Right ventricle myocardium inferior (tissue), 1 donor: ENCODE measurements around the gene SLC45A3. TPM values are rescaled to one million over a fixed set of nuclear protein-coding genes. Genes with fewer than 3 reads are reported as not detected.
"Not testable (repeated sequence)": the region's sequence is repeated elsewhere in the genome, so short reads cannot be mapped to it uniquely, and the experiment has no call there.

Source experiments
- ATAC-seq: fragments of 200-7000 bp; cut with Tn5 transposase; one replicate; pipeline ENCODE4 v1.9.1; 2020; ENCODE audit warnings: mild to moderate bottlenecking, moderate library complexity
- DNase-seq: peaks from one replicate; pipeline ENCODE4 v3.0.0; 2021; ENCODE audit errors: missing footprints
- intact Hi-C: fragments of 100-400 bp; cut with DNase I; formaldehyde crosslinking; loops from one replicate; pipeline ENCODE4 v1.11.0; 2022
- total RNA-seq: library from RNA; stranded (reverse); fragmentation: NEBNext Ultra II Directional; extraction: Animal tissue kit (Norgen Biotek cat#: 25700); gene quantifications from one replicate; pipeline ENCODE4 v1.2.1, GENCODE V29; 2021
- donor health status: DM: no; HTN: yes; CAD: no; lungs with severe emphysema.

Gene SLC45A3
- total RNA-seq, 1 donor from 2014 or later = 6.5 TPM

DNA sequence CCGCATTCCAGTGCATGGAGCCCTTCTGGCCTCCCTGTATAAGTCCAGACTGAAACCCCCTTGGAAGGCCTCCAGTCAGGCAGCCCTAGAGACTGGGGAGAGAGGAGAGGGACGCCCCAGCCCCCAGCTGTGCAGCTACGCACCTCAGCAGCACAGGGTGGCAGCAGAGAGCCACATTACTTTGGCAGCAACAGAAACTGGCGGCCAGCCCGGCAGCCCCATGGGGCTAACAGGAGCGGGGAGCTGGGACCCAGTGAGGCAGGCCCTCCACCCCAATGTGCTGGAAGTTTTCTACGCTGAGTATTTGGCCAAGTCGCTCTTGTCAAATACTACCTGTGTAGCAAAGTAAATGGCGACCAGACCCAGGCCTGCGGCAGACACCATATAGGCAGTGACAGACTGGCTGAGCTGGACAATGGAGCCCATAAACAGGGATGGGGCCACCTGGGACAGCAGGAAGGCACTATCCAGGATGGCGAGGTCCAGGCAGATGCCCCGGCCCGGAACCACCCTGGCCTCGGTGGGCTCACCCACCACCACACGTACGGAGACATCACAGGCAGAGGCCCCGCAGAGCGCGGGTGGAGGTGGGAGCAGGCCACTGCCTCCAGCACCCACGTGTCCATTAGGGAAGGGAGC lies 21.2 kb downstream of the SLC45A3 start:
- peak; percentile 90 for DNase-seq
- intact Hi-C loops = loop anchor here (1.0 to 10.0 kb wide), 5 partner anchors 52 to 446 kb away; no protein-coding TSS in a partner anchor
- peak; percentile 83 for ATAC-seq

DNA sequence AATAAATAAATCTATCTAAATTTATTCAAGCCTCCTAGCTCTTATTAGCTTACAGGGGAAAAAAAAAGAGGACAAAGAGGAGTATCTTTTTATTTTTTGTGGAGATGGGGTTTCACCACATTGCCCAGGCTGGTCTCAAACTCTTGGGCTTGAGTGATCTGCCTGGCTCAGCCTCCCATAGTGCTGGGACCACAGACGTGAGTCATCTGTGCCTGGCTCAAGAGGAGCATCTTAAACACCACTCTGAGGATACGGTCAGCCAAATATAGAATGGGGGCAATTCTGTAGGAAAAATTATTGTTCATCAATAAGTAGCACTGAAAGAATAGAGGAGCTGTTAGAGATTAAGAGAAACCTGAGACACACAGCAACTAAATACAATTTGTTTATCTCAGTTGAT lies 24.1 kb downstream of the SLC45A3 start:
- DNase-seq = no peak
- intact Hi-C loops = loop anchor here (5.0 to 10.0 kb wide), 3 partner anchors 129 to 449 kb away; no protein-coding TSS in a partner anchor

DNA sequence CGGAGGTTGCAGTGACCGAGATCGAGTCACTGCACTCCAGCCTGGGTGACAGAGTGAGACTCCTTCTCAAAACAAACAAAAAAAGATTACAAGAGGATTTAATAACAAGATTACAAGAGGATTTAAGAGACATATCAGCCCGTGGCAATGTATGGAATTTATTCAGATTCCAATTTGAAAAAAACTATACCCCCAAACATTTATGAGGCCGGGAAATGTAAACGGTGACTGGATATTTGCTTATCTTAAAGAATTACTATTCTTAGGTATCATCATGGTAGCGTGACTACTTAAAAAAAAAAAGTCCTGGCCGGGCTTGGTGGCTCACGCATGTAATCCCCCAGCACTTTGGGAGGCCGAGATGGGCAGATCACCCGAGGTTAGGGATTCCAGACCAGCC lies 27.3 kb downstream of the SLC45A3 start:
- ATAC-seq = no peak
- no peak for DNase-seq
- intact Hi-C loops = loop anchor here (10.0 kb wide), 1 partner anchor 452 kb away; no protein-coding TSS in a partner anchor

More for the DNA sequence above, 24.1 kb downstream of the SLC45A3 start:
- no peak for ATAC-seq

DNA sequence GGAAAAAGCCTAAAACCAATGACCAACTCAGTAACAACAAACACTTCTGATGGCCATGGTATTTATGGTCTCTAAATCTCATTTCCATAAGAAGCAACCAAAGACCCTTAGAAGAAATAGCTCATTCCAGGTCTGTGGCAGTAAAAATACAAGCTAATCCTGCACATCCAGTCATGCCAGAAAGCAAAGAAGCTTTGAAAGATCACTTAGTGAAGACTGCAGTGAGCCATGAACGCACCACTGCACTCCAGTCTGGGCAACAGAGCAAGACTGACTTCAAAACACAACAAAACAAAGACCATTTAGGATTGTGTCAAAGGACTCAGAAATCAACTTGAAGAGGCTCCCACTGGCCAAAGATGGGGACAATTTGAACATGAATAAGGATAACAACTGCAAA lies 30.1 kb downstream of the SLC45A3 start:
- DNase-seq (no peak), ATAC-seq (no peak)
- intact Hi-C loops = loop anchor here (10.0 kb wide), 1 partner anchor 455 kb away; no protein-coding TSS in a partner anchor

- ATAC-seq = no peak
- no peak for DNase-seq
- intact Hi-C loops = no loop called here
Measured at GRCh38 chr1:205645519-205645918, 34.8 kb downstream of the SLC45A3 start.

DNA sequence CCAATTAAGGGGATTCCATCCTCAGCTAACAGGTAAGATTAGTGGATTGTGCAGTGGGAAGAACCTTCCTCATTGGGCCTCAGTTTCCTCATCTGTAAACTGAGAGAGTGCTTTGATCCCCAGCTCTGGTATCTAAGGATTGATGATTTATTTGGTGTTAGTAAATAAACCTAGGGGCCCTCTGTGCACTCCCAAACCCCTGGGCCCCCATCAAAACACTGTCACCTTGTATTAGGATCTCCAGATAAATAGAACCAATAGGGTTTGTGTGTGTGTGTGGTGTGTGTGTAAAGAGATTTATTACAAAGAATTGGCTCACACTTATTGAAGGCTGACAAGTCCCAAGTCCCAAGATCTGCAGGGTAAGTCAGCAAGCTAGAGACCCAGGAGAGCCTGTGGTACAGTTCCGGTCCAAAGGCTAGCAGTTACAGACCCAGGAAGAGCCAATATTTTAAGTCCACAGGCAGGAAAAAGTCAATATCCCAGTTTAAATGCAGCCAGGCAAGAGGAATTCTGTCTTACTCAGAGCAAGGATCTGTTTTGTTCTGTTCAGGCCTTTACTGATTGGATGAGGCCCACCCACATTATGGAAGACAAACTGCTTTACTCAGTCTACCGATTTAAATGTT lies 37.5 kb downstream of the SLC45A3 start:
- intact Hi-C loops = no loop called here
- ATAC-seq (no peak), DNase-seq (no peak)

DNA sequence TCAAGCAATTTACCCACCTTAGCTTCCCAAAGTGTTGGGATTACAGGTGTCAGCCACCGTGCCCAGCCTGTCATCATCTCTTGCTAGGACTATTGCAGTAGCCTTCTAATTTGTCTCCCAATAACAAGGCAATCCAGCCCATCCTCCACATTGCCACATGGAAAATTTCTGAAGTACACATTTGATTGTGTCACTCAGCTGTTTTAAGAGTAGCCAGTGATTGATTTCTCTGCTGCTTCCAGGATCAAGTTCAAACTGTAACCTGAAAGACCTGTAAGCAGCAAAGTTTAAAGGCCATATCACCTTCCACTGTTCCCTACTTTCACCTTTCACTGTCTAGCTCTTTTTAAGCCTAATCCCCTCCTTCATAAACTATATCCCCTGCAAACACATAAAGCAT lies 40.7 kb downstream of the SLC45A3 start:
- ATAC-seq (no peak), DNase-seq (no peak)
- intact Hi-C loops = no loop called here

GRCh38 chr1:205637854-205638468 lies 42.3 kb downstream of the SLC45A3 start:
- no peak for ATAC-seq
- DNase-seq = no peak
- intact Hi-C loops = no loop called here

DNA sequence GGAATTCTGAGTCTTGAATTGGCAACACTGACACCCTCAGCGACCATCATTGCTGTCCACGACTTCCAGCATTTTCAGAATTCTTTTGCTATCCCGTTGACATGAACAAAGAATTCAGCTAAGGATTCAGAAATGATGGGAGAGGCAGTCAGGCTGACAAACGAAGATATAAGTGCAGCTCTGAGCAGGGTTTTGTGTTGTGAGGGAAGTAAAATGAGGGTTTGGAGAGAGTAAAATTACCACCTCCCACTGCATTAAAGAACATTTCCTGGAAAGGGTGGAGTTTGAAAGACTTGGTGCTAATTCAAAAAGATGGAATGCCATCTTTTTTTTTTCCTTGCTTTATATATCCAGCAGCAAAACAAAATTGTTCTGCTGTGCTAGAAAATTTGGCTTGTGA lies 43.6 kb downstream of the SLC45A3 start:
- intact Hi-C loops = no loop called here
- ATAC-seq = no peak
- DNase-seq = no peak

- ATAC-seq, intact Hi-C loops, DNase-seq: not testable (repeated sequence)
Measured at GRCh38 chr1:205636138-205636530, 44.2 kb downstream of the SLC45A3 start.

GRCh38 chr1:205633421-205633976 lies 46.8 kb downstream of the SLC45A3 start:
- DNase-seq (no peak), ATAC-seq (no peak)
- intact Hi-C loops = loop anchor here (2.0 to 5.0 kb wide), 2 partner anchors 105 to 146 kb away; no protein-coding TSS in a partner anchor

DNA sequence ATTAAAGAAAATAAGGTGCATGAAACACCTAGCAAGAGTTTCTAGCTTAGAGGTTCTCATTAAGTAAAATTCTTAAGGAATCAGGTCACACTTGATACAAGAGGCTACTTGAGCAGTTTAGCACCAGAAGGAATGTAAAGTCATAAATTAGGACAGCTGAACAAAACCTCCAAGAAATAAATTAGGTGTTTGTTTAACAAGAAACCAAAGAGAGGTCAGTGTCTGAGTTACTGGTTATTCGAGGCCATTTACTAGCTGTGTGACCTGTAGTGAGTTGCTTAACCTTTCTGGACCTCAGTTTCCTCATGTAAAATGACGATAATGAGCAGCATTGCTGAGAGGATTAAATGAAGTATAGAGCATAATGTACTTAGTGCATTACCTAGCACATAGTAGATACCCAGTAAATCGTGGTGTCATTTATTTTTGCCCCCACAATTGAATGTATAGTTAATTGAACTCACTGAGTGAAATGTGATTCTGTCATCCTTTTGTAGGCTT lies 47.6 kb downstream of the SLC45A3 start:
- no peak for ATAC-seq
- intact Hi-C loops = loop anchor here (1.0 to 5.0 kb wide), 3 partner anchors 40 to 145 kb away; no protein-coding TSS in a partner anchor
- DNase-seq = no peak

- DNase-seq (peak; percentile 99), ATAC-seq (peak; percentile 99)
- intact Hi-C loops = loop anchor here (1.0 to 5.0 kb wide), 3 partner anchors 40 to 145 kb away; no protein-coding TSS in a partner anchor
Measured at GRCh38 chr1:205631768-205632668, 48.3 kb downstream of the SLC45A3 start, which contains the start of gene ELK4. Gene ELK4, minus strand, starts transcription at chr1:205632011. Its CDS starts 8,129 bp downstream, at chr1:205623882.

GRCh38 chr1:205631010-205631767 lies 49.1 kb downstream of the SLC45A3 start:
- ATAC-seq (peak; percentile 48), DNase-seq (peak; percentile 69)
- intact Hi-C loops = loop anchor here (5.0 kb wide), 1 partner anchor 144 kb away; no protein-coding TSS in a partner anchor

DNA sequence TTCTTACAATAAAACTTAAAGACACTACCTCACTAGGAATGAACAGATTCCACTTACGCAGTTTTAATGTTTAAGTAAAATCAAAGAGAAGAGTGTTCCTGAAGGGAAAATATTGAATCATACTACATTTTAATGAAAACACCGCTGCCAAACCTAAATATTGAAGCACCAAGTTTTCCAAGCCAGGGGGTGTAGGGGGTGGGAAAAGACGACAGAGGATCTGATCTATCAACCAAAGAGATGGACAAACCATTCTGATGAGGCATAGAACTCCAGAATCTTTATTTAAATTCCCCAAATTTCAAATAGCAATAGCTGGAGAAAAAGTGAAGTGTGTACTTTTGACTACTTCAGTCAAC lies 49.7 kb downstream of the SLC45A3 start:
- no peak for ATAC-seq
- intact Hi-C loops = loop anchor here (5.0 kb wide), 1 partner anchor 143 kb away; no protein-coding TSS in a partner anchor
- no peak for DNase-seq

DNA sequence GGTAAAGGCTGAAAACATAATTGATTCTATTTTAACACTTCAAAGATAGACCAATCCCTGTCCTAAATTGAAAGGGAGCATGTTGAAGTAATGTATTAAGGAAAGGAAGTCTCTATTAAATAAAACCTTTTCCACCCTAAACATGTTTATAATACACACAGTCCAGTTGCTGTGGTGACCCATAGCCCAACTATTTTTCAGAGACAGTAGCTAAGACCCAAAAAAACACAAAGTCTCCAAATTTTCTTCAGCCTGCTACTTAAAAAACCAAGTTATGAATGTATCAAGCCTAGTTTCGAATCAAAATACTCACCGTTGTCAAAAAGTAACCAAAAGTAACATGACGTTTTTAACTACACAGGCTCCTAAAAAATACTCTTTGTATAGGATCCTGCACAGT lies 50.1 kb downstream of the SLC45A3 start:
- ATAC-seq = no peak

GRCh38 chr1:205629751-205630150 lies 50.6 kb downstream of the SLC45A3 start:
- DNase-seq = no peak
- intact Hi-C loops = loop anchor here (5.0 kb wide), 1 partner anchor 142 kb away; no protein-coding TSS in a partner anchor
- no peak for ATAC-seq

More for the DNA sequence above, 50.1 kb downstream of the SLC45A3 start:
- intact Hi-C loops = loop anchor here (5.0 kb wide), 1 partner anchor 143 kb away; no protein-coding TSS in a partner anchor
- no peak for DNase-seq
